ENCODE measurements around the gene BRD7.
"Not testable (repeated sequence)": the region's sequence is repeated elsewhere in the genome, so short reads cannot be mapped to it uniquely, and the experiment has no call there.

BRD7 gene

DNA sequence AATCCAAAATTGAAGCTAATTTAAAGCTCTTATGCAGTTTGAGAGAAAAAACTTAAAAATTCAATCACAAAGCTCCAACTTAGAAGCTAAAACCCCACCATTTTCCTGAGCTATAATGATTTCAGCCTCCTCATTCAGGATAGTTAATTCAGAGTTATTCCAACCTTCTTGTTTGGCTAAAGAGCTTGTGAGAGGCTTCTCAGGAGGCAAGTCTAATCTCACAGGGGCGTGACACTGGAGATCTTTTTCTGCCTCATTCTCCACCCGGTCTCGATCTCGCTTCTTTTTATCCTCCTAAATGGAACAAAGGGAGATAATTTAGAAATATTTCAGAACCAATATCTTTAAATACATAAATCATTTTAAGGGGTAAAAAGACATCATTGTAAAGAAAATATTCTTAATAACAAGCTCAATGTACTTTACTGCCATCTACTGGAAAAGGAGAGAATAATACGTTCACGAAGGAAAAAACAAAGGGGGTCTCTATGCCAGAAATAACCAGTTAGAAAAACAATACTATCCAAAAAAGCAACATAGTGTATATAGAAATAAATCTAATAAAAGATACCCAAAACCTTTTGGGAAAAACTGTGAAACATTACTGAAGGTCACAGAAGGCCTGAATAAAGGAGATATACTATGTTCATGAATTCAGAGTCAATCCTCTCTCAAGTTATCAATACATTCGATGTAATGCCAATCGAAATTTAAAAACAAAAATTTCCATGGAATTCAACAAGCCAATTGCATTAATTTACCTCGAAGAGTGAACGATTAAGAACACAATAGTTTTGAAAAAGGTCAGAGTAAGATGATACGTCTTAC lies 13.9 kb downstream of the BRD7 start:
- peak; percentile 21 for DNase-seq

DNA sequence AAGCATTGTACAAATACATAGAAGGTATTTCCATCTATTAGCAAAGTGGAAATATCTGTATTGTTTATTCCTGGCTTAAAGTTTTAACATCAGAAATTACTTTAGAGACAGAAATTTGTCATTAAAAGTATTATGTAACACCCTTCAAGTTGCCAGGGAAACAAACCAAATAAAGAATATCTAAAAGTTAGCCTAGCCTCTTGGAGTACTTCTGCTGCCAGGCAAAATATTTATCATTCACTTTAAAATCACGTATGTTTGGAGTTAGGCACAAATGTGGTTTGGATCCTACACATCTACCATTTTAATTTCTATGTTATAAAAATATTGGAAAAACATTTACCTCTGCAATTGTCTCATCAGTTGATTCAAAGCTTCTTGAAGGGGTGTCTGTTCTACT lies 14.7 kb downstream of the BRD7 start:
- DNase-seq, result no peak

DNA sequence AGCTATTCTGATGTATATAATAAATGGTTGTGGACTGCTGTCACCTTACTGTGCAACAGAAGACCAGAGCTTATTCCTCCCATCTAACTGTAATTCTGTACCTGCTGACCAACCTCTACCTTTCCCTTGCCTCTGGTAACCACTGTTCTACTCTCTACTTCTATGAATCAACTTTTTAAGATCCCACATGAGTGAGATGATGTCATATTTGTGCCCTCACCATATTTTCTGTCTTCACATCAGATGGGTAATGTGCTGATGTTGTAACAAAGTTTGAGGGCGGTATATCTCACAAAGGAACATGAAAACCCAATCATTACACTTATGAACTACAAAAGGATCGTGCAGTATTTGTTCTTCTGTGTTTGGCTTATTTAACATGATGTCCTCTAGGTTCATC lies 16.8 kb downstream of the BRD7 start:
- DNase-seq, result no peak

DNA sequence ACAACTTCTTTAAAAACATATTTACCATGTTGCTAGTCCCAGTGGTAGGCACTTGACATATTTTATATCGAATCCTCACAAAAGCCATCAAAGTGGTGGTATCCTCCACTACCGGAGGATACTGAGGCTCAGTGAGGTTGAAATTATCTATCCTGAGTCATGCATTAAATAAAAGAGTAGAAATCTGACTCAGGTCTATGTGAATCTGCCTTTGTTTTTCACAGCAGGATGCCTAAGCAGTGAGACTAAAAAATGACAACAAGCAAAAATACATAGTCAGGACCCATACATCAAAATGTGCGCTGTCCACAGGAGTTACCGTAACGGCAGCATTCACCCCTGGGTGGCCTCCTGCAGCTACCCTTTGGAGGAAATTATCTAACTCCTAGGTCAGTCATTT lies 17.7 kb downstream of the BRD7 start:
- no peak for DNase-seq

DNA sequence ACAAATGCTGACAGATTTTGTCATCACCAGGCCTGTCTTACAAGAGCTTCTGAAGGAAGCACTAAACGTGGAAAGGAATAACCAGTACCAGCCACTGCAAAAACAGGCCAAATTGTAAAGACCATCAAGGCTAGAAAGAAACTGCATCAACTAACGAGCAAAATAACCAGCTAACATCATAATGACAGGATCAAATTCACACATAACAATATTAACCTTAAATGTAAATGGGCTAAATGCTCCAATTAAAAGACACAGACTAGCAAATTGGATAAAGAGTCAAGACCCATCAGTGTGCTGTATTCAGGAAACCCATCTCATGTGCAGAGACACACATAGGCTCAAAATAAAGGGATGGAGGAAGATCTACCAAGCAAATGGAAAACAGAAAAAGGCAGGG lies 23.6 kb downstream of the BRD7 start:
- not testable (repeated sequence) for DNase-seq

DNA sequence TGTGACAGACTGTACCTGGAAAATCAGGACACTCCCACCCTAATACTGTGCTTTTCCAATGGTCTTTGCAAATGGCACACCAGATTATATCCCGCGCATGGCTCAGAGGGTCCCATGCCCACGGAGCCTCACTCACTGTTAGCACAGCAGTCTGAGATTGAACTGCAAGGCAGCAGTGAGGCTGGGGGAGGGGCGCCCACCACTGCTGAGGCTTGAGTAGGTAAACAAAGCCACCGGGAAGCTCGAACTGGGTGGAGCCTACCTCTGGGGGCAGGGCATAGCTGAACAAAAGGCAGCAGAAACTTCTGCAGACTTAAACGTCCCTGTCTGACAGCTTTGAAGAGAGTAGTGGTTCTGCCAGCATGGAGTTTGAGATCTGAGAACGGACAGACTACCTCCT lies 25.2 kb downstream of the BRD7 start:
- not testable (repeated sequence) for DNase-seq

DNA sequence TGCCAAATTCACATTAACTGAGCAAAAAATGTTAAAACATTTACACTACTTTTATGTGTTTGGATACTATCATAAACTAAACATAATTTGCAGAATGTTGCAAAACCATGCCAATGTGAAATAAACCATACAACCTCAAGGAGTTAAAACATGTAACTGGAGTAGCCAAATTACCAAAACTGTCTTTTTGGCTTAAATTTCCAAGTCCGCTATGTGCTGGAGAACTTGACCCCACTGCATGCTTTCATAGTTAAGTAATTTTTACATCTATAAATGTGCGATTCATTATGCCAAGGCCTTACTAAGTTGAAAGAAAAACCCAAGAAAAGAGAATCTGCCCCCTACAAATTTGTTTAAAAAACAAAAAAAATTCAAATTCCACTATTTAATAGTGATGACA lies 28.2 kb downstream of the BRD7 start:
- DNase-seq, result no peak

DNA sequence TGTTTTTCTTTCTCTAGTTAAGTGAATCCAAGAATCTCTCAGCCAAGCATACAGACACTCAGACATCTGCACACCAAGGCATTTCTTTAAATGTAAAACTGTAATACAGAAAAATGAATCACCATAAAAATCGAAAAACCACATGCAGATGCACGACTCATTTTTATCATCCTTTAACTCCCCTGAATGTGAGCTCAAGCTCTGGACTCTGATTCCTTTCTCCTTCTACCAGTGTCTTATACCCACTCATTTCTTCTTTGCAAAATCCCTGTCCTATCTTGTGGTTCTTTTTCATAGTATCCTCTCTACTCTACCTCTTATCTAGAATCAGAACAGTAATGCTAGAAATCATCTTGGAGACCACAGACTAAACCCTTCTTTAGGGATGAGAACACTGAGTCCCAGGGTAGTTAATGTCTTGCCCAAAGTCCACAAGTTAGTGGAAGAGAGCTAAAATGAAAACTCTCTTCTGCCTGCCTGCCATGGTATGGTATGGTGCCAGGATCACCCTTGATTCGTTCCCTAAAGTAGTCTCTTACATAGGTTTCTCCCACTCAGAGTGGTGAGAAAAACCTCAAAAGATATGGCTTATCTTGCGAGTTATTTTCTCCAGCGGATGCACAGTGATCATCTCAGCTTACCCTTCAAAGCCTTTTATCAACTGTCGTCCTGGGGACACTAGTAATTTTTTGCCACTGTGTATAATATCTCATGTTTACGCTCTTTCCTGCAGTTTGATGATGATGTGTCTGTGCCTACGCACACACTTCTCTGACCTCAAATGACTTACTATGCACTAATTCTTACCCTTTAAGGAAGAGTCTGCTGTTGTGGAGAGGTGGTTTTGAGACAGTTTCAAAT lies 30.2 kb downstream of the BRD7 start:
- no peak for DNase-seq

DNA sequence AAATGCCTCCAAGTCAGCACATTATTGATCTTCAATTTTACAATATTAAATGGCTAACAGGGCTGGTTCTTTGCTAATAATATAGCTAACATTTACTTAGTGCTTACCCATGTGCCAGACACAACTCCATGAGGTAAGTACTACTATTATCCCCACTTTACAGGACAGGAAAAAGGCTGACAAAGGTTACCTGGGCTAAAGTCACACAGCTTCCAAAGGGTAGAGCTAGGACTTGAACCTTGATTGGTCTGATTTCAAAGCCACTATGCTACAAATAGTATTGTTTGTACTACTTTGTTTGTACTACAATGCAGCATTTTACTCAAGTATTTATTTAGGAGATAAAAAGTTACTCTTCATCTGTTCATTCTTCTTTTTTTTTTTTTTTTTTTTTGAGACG lies 31.9 kb downstream of the BRD7 start:
- no peak for DNase-seq

DNA sequence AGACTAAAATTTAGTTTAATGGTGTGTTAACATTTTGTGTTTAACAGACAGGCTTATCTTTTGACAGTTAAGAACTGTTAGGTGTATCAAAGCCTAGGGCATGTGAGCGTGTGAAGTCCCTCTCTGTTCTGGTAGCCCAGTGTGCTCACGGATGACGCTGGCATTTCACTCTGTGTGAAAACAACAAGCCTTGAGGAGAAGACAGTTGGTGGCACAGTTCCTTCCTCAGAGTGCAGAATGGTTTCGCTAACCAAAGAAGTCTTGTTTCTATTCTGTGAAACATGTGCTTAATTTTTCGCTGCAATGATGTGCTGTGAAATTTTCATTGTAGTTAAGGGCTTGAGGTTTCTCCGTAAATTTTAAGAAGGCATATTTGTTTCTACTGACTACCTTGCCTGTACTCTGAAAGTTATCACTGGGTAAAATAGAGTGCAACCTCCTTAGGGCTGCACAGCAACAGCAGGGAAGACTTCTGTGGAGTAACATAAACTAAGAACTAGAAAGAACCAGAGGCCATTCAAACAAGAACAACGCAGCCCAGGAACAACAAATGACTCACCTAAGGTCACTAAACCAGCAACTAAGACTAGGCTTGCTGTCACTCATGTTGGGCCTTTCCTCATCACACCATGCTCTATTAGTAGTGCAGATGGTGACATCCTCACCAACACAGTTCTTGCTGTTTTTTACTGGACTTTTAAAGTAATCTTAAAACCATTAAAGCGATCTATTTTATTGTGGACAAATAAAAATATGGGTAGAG lies 33.4 kb downstream of the BRD7 start:
- DNase-seq, result no peak

DNA sequence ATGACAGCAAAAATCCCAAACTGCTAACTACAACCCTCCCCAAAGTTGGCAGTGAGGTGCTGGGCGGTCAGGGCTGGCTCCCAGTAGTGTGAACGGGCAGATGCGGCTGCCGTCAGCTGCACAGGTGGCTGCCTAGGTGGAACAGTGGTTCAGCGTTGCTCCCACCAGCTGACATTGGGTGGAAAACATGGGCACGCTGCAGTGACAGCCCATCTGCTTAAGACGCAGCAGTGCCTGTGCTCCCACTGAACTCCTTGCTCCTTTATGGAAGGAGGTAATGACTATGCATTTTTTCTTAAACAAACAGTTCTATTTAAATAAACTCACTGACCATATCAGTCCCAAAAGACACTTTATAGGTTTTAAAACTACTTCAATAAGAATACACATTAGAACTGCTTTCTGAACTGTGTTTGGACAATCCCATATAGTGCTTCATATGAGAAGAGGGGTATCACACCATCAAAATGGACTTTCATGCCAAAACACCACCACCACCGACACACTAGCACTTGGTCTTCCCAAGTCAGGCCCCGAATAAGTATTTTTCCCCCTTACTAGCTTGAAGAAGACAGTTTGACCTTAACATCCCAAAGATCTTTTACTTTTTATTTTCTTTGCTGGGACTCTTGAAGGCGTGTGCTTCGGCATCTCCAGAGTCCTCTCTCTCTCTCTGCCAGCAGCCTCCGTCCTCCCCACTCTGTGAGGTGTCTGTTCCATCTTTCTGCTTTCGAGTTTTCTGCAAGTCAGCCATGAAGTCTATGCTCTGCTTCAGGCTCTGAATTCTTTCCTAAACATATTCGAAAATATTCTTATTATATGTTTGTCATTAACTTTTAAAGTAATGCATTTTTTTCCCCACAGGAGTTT lies 34.4 kb downstream of the BRD7 start:
- no peak for DNase-seq

DNA sequence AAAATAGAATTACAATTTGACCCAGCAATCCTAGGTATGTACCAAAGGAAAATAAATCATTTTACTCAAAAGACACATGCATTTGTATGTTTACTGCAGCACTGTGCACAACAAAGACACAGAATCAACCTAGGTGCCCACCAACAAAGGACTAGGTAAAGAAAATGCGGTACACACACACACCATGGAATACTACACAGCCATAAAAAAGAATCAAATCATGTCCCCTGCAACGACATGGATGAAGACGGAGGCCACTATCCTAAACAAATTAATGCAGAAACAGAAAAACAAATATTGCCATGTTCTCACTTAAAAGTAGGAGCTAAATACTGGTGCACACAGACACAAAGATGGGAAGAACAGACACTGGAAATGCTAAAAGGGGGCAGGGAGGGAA lies 36.2 kb downstream of the BRD7 start:
- no peak for DNase-seq

DNA sequence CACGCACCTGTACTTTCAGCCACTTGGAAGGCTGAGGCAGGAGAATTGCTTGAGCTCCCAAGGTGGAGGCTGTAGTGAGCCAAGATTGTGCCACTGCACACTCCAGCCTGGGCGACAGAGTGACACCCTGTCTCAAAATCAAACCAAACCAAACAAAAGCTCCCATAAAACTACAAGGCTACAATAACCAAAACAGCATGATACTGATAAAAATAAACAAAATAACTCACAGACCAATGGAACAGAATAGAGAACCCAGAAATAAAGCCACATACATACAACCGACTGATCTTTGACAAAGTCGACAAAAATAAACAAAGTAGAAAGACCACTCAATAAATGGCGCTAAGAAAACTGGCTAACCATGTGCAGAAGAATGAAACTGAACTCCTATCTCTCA lies 37.2 kb downstream of the BRD7 start:
- DNase-seq, result no peak

DNA sequence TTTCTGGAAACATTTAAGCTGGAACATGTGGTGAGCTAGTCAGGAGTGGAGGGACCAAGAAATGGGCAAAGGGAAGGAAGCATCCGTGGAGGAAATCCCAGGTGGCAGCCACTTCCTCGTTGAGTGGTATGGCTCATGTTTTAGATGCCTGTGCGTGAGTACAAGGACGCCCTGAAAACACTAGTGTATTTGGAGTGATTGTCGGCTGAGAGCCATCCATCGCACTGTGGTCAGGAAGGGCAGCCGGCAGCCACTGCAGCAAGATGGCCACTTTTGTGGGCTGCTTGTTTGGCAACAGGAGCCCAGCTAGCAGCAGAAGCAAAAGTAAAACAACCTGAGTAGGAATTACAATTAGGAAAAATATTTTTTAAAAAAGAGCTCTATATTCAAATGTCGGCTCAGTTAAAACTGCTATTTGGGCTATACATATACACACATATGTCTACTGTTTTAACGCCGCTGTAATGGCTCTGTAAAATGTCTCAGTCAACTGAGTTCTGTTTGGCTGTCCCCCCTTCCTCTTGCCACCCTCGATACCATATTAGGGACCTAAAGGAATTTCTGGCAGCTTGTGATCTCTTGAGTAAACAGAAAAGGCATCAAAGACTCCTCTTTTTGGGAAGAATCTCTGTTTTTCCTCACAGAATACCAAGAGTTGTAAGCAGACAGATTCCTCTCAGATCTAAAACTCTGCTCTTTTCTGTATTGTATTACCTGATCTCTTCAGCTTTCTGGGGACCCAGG lies 39.2 kb downstream of the BRD7 start:
- DNase-seq, result no peak

DNA sequence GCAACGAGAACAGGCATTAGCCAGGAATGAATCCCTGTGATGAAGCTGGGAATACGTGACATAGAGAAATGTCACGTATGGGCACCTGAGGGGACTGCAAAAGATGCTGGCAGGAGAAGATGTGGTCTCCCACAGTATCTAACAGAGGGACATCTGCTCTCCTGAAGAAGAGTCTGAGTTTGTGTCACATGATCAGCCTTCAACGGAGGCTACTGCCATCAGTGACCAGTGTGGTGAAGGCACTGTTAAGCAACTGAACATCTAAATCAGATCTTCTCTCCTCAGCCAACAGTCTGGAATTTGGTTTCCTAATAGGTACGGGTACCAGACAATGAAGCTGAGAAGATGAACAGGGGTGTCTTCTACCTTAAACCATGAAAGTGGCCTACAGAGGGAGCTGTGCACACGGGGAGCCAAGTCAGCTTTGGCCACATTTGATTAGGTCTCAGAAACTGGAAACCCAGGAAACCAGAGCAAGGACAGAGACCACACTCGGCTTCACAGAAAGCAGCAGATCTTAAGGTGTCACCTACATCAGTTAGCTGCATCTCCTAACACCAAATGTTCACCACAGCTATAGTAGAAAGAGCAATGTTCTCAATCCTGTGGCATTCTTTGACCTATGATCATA lies 41.8 kb downstream of the BRD7 start:
- peak; percentile 3 for DNase-seq

DNA sequence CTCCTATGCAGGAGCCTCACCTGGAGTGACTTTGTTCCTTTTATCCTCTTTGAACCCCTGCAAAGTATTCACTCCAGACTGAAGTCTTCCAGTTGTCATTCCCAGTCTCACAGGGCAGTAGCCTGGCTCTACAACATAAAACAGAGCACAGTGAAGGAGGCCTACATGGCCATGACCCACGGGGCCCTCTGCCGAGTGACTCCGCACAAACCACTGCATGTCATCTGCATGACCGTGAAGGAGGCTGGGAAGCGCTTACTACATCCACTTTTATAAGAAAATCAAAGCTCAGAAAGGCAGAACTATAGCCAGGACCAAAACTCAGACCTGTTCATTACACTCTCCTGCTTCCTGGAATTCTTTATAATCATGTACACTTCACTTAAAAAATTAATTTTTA lies 42.5 kb downstream of the BRD7 start:
- DNase-seq, result no peak

DNA sequence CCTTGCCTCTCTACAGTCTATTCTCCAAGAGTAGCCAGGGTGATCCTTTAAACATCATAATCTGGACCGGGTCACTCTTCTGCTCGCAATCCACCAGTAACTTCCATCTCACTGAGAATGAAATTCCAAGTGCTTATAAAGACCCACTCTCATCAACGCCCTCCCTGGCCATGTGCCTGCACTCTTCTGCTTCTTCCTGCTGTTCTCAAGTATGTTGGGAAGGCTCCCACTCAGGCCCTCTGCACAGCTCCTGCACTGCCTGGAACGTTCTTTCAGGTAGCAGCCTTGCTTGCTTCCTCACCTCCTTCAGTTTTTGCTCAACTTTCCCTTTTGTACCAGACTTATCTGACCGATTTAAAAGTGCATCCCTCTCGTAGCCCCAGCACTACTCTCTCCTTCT lies 44.4 kb downstream of the BRD7 start:
- no peak for DNase-seq

DNA sequence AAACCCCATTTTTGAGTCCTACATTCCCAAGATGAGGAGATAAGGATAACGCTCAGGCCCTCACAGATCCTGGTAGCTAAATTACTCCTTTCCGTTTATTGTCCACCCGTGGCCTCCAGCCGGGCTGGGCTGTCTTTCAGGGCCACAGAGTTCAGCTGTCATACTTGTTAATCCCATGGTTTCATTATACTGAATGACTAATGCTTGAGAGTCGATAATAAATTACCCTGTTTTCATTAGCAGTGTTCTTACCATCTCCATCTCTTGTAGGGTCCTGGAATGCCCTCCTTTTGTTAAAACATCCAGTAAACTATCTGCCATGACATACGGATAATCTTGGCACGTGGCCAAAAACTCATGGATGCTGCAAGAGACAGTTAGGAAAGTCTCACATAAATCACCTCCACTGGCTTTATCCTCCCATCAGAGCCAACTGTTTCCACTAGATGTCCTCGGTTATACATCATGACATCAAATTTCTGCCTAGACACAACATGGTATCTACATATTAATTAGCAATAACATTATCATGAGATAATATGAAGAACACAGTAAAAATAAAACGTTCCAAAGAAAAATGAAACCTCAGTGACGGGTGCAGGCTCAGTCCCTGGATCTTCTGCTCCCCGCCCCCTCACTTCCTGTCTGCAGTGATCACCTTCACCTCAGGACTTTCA lies 45.3 kb downstream of the BRD7 start:
- DNase-seq, result no peak

DNA sequence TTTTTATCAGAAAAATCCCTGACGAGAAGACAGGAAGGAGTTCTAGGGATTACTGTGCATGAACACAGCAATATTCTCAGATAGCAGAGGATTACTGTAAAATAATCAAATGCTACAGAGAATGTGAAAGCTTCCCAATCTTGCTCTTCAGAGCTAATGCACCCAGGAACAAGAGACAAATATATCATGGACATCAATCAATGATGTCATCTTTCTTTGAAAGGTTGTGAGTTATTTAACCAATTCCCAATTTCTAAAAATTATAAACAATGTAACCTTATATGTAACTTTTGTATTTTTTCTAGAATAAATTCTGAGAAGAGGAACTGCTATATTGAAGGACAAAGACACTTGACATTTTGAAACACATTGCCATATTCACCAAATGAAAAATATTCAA lies 46.5 kb downstream of the BRD7 start:
- DNase-seq, result no peak

DNA sequence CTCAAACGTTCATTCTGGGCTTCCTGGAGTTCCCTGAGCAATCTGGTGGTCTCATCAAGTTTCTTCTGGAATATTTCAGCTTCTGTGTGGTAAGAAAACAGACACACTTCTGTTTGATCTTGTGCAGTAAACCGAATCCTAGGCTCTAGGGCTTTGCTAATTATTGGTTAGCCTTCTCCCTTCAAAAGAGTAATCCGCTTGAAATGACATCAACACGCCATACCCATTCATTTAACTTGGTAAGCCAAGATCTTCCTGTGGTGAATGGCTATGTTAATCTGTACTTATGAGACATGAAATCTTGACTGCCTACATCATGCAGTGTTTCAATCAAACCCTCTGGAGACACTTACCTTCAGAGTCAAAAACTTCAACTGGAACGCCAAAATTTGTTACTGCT lies 48.5 kb downstream of the BRD7 start:
- no peak for DNase-seq
